Stimulated activated CD8-positive, alpha-beta memory T cell treated with anti-CD3 and anti-CD28 coated beads, Interleukin-15, amount 100 ng/mL, for 4 hours (primary cell): ENCODE data around the gene ID1.
A peak's percentile ranks its signal among the peaks of the same experiment; 100 is the strongest.
"Not testable (repeated sequence)": the region's sequence is repeated elsewhere in the genome, so short reads cannot be mapped to it uniquely, and the experiment has no call there.

ENCODE experiments used
- DNase-seq, 2 donors: peaks; one replicate each; pipeline ENCODE4 v3.0.0-alpha.2; 2020; ENCODE audit warnings: low read depth in 2 of 2

ID1 gene

GRCh38 chr20:31602431-31602778 lies 2.7 kb upstream of the ID1 start:
- DNase-seq: no peak

DNA sequence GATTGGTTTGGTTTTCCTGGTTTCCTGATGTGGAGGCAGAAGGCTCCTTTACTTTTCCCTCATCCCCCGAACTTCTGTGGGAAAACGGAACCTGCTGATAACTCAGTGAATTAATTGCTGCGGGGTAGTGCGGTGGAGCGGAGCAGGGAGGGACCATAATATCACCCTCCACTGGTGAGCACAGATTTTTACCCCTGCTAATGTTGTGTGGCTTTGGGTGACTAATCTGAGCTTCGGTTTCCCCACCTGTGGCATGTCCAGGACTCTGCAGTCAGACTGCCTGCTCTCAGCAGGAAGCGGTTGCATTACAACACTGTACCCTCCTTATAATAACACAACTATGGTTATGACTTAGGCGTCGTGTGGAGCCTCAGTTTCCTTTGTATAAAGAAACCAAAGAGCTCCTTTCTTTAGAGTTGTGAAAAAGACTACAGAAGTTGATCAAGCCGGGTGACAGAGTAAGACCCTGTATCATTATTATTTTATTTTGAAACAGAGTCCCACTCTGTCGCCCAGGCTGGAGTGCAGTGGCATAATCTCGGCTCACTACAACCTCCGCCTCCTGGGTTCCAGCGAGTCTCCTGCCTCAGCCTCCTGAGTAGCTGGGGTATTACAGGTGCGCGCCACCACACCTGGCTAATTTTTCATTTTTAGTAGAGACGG lies 2.2 kb upstream of the ID1 start:
- no peak for DNase-seq

DNA sequence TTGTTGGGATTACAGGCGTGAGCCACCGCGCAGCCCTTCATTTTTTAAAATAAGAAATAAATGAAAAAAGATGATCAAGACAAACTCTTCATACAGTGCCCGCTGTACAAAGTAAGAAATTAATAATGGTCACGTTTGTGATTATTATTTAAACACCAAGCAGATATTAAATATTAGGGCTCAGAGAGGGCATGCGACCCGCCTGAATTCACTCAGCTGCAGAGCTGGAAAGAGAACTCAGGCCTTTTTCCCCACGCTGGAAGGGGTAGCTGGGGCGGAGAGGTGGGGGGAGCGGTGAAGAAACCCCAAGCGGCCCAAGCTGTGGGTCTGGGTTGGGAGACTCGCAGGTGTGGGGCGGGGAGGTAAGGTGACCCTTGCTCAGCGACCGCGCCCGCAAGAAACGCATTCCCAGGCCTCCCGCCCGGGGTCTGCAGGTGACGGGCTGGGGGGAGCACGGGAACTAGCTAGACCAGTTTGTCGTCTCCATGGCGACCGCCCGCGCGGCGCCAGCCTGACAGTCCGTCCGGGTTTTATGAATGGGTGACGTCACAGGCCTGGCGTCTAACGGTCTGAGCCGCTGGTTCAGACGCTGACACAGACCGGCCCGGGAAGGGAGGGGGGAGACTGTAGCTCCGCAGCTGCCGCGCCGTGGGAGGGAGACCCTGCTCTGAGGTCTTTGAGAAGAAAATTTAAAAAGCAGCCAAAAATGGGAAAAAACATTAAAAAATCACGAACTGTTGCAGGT lies 1.1 kb upstream of the ID1 start:
- peak; percentile 32 to 45 for DNase-seq

GRCh38 chr20:31604567-31605030 lies 490 bp upstream of the ID1 start:
- DNase-seq: no peak

DNA sequence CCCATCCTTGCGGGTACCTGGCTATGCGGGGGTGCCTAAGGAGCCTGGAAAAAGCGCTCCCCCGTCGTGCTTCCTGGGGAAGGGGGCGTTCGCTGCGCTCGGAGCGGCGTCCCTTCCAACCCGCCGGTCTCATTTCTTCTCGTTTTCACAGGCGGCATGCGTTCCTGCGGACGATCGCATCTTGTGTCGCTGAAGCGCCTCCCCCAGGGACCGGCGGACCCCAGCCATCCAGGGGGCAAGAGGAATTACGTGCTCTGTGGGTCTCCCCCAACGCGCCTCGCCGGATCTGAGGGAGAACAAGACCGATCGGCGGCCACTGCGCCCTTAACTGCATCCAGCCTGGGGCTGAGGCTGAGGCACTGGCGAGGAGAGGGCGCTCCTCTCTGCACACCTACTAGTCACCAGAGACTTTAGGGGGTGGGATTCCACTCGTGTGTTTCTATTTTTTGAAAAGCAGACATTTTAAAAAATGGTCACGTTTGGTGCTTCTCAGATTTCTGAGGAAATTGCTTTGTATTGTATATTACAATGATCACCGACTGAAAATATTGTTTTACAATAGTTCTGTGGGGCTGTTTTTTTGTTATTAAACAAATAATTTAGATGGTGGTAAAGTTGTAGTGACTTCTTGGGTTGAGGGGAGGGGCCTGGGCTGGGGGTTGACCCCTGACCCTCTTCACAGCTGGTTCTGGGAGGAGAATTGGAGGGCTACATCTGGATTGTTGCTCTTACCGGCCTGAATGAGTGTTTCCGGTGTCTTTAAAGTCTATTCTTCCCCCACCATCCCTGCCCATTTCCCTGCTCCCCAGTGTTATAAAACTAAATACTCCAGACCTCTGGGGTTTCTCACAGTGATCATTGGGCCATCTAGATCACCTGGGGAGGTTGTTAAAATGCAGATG lies 1.1 kb downstream of the ID1 start:
- DNase-seq: no peak

DNA sequence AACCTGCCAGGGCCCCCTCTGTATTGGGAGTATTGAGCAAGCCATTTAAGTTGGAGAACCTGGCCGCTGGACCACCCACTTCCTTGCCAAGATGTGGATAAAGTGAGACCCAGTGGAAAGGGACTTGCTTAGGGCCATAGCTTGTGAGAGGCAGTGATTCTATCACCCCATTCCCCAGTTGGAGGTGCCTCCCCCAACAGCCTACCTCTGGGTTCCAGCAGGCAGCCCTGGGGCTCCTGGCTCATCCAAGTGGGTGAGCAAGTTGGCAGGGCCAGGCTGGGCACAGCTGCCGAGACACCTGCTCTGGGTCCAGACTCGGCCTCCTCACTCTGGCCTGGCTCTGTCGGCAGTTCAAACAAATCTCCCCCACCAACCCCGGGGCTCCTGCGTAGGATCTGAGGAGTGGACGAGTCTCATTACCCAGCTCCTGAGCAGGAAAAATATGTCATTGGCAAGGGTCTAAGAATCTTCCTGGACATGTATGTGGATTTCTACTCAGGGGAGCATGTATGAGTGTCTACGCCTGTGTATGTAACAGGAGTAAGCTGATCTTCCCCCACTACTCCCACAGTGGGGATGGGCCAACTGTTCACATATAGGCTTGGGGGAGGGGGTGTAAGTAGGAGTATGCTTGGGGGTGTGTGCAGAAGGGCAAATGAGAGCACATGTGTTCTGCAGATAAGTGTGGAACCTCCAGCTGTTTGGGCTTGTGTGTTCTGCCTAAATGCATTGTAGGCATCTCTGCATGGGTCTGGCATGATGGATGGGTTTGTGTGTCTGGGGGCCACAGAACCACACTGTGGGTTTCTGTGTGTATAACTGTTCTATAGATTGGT lies 1.9 kb downstream of the ID1 start:
- no peak for DNase-seq

DNA sequence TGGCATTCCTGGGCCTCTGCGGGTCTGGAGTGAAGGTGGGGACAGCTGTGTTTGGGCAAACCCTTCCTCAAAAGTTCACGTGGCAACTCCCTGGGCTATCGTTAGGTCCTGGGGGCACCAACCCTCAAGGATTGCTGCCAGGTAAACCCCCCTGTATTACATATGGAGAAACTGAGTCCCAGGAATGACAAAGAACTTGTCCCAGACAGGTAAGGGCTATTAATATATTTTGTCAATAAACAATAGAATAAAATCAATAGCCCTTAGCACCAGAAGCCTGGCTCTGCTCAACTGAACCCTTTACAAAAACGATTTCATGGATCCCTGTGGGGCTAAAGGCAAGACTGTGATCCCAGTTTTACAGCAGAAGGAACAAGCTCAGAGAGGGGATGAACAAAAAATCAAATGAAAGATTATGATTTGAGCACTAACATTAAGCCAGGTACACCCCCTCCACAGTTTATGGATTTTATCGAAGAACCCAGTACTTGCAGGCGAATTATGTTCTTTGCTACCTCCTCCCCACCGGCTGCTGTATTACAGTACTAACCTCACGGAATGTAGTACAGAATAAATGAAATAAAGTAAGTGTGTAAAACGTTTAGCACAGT lies 2.7 kb downstream of the ID1 start:
- no peak for DNase-seq

DNA sequence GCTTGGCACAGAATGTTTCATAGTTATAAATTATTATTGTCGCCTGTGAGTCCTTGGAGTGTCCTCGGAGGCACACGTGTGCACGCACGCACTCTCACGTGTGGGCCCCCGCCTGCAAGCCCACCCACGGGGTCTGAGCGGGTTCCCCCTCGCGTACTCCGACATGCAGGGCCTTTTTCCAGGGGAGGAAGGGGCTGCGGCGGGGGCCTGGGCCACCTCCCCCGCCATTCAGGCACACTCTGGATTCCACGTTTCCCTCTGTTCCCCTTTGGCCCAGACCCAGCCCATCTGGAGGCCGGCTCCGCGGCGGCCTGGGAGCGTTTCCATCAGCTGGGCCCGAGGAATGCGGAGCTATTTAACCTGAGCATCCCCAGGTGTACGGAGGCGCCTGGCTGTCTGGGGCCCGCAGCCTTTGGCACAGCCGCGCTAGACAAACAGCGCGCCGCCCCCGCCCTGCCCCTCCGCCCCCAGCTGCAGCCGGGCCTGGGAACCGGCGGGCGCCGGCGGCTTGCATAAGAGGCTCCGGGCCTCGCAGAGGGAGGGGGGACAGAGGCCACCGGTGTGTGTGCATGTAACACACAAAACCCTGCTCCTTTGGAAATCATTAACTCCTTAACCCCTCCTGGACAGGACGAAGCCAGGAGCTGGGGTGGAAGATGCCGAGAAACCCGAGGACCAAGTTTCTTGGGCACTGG lies 3.3 kb downstream of the ID1 start:
- no peak for DNase-seq

DNA sequence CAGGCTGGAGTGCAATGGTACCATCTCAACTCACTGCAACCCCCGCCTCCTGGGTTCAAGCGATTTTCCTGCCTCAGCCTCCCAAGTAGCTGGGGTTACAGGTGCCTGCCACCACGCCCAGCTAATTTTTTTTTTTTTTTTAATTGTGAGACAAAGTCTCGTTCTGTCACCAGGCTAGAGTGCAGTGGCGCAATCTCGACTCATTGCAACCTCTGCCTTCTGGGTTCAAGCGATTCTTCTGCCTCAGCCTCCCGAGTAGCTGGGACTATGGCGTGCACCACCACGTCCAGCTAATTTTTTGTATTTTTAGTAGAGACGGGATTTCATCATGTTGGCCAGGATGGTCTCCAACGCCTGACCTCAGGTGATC lies 7.2 kb downstream of the ID1 start:
- not testable (repeated sequence) for DNase-seq

- no peak for DNase-seq
Observed at GRCh38 chr20:31615416-31615815, 10.3 kb downstream of the ID1 start.

DNA sequence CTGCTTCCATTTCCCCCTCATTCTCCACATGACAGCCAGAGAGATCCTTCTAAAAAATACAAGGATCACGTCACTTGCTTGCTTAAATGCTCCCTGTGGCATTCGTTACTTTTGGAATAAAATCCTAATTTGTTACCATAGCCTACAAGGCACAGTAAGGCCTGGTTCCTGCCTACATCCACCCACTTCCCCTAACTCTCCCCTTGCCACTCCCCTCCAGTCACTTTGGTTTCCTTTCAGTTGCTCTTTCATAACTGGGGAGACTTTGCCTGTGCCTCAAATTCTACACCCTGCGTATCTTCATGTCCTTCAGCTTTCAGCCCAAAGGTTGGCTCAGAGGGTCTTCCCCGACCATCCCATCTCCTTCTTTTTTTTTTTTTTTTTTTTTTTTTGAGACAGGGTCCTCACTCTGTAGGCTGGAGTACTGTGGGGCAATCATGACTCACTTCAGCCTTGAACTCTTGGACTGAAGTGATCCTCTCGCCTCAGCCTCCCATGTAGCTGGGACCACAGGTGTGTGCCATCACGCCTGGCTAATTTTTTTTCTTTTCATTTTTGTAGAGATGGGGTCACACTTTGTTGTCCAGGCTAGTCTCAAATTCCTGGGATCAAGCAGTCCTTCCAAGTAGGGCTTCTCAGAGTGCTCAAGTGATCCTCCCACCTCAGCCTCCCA lies 12.5 kb downstream of the ID1 start:
- no peak for DNase-seq

DNA sequence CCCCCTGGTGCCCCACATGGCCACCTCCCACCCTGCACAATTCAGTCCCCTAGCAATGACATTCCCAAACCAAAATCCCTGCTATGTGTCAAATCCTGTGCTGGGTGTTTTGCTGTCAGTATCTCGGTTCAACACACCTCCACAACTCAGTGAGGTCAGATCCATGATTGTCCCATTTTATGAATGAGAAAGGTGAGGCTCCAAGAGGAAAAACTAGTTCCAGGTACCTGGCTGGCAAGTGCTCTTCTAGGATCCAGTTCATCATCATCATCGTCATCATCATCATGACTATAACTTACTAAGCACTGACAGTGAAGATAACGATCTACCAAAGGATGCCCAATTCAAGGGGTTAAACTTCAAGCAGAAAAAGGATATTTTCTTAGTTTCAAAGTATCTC lies 15.2 kb downstream of the ID1 start:
- no peak for DNase-seq

GRCh38 chr20:31623123-31623505 lies 18.0 kb downstream of the ID1 start:
- not testable (repeated sequence) for DNase-seq

GRCh38 chr20:31626534-31626933 lies 21.4 kb downstream of the ID1 start:
- not testable (repeated sequence) for DNase-seq

- DNase-seq: not testable (repeated sequence)
Observed at GRCh38 chr20:31628057-31628456, 23.0 kb downstream of the ID1 start.

- no peak for DNase-seq
Observed at GRCh38 chr20:31630187-31630790, 25.2 kb downstream of the ID1 start.

DNA sequence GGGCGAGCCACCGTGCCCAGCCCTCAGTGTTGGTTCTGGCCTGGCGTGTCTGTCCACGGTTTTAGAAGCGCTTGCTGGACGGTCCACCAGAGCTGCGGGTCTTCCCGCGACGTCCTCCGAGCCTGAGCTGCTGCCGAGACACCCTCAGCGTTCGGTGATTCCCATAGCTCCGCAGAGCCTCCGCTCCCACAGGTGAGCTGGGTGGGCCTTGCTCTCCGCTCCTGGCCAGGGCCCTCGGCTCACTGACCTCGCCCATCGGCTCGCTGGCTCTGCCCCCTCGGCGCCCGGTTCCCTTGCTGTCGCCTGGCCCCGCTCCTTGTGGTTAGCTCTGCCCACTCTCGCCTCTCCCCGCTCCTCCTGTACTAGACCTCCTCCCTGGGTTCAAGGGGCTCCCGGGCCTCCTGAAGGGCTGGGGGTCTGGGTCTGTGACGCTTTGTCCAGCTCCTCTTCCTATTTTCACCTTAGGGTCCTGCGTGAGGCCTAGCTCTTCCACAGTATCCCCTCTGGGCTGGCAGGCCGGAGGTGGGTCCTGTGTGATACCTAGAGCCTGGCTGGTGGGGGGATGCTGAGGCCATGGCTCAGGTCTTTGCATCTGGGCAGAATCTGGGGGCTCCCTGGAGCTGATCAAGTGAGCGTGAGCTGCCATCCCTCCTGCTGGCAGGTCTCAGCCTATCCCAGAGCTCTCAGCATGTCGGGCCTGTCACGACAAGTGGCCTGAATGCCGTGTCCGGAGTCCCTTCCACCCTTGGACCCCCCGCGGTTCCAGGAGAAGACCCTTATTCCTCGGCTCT lies 27.7 kb downstream of the ID1 start:
- DNase-seq: no peak

- no peak for DNase-seq
Observed at GRCh38 chr20:31633339-31633914, 28.3 kb downstream of the ID1 start.
